ENCODE results near the gene LRCH4. TPM values are rescaled to one million over a fixed set of nuclear protein-coding genes. Genes with fewer than 3 reads are reported as not detected.

LRCH4 gene
- total and polyA plus RNA-seq, 9 of the 15 experiments (the other 6 are each of a cell fraction or from before 2014, with no cell fraction given) = 0.06 to 63.3 (median 15.0) TPM

GRCh38 chr7:100614308-100614861 lies 28.5 kb upstream of the LRCH4 start (continued):
- TF ChIP-seq ZNF384 (IDR thresholded peaks at IDR 0.05; ENCODE audit: low read depth, low read length) = peak; percentile 74
- TF ChIP-seq ATF3 (IDR thresholded peaks at IDR 0.05) = peak; percentile 56
- TF ChIP-seq ATF3 (CRISPR knock-in tag; conservative IDR thresholded peaks at IDR 0.05) = no peak
- no peak for TF ChIP-seq ARID4B (CRISPR knock-in tag; IDR thresholded peaks at IDR 0.05)
- TF ChIP-seq KDM2B (CRISPR knock-in tag; IDR thresholded peaks at IDR 0.05) = no peak
- no peak for TF ChIP-seq ZNF57 (CRISPR knock-in tag; IDR thresholded peaks at IDR 0.05)
- peak; percentile 36; the same call in 1 of the 2 replicates for TF ChIP-seq DPF2 (IDR thresholded peaks at IDR 0.05)

Data from K562 (cell line).